ENCODE data around the gene CDC42BPB.

The CDC42BPB gene

GRCh38 chr14:103015426-103015825 lies 41.9 kb downstream of the CDC42BPB start:
- in situ Hi-C loops (cut with MboI; ENCODE audit: low sequenced_read_pairs, unreplicated experiment), result no loop called here
- TF ChIP-seq CTCF (IDR thresholded peaks at IDR 0.05; ENCODE audit: borderline replicate concordance, control extremely low read depth, extremely low read depth, insufficient read depth, missing control alignments), result no peak
- DNase-seq (ENCODE audit: low spot score), result no peak

- TF ChIP-seq CTCF (IDR thresholded peaks at IDR 0.05; ENCODE audit: borderline replicate concordance, control extremely low read depth, extremely low read depth, insufficient read depth, missing control alignments), result no peak
- no peak for DNase-seq (ENCODE audit: low spot score)
- in situ Hi-C loops (cut with MboI; ENCODE audit: low sequenced_read_pairs, unreplicated experiment), result no loop called here
These were observed 42.7 kb downstream of the CDC42BPB start for GRCh38 chr14:103014466-103015228.

DNA sequence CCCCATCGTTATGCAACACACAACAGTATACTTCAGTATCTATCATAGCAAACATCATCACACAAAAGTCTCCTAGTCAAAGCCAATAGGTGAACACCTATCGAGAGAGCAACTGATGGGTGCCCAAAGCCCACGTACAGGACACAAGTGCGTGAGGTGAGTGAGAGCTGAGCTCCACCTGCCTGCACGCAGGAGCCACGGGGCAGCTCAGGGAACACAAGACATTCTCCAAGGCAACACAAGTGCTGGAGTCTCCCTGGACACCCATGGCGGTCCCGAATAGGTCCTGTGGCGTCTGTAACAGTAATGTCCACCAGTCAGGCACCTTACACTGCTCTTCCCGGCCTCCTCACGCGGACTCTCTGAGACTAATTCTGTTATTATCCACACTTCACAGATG lies 44.3 kb downstream of the CDC42BPB start:
- no peak for TF ChIP-seq CTCF (IDR thresholded peaks at IDR 0.05; ENCODE audit: borderline replicate concordance, control extremely low read depth, extremely low read depth, insufficient read depth, missing control alignments)
- DNase-seq (ENCODE audit: low spot score), result no peak
- in situ Hi-C loops (cut with MboI; ENCODE audit: low sequenced_read_pairs, unreplicated experiment), result no loop called here

DNA sequence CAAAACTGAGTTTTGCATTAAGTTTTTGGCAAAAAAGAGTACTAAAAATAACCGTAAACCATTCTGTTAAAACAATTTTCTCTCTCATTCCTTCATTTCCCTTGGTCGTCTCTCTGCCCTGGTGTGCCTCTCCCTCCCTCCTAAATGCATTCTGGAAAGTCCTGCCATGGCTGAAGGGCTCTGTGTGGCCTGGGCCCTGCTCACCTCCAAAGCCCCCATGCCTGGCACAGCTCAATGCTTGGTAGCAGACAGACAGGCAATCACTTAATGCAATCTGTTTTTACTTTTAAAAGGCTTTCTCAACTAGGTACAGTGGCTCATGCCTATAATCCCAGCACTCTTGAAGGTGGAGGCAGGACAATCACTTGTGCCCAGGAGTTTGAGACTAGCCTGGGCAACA lies 47.8 kb downstream of the CDC42BPB start:
- in situ Hi-C loops (cut with MboI; ENCODE audit: low sequenced_read_pairs, unreplicated experiment), result no loop called here
- TF ChIP-seq CTCF (IDR thresholded peaks at IDR 0.05; ENCODE audit: borderline replicate concordance, control extremely low read depth, extremely low read depth, insufficient read depth, missing control alignments), result no peak
- DNase-seq (ENCODE audit: low spot score), result no peak

DNA sequence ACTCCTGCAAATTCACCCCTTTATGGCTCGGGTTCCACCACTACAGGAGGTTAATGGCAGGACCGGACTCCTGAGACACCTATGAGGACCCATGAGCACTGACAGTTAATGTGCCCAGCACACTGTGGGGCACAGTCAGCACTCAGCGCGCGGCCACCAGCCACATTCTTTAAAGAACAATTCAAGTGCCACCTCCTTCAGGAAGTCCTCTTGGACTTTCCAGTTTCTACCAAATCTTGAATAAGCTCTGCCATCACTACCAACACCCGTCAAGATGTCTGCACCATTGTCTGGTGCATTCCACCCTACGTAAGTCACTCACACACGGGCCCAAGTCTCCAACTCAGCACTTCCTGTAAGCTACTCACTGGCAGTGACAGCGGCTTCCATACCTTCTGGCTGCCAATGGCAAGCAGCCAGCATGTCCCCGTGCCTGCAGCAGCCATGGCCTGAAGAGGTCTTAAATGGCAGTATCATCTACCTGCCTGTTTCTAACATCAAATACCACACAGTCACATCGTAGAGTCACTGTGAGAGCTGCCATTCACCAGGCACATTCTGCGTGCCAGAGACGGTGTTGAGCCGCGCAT lies 48.5 kb downstream of the CDC42BPB start:
- in situ Hi-C loops (cut with MboI; ENCODE audit: low sequenced_read_pairs, unreplicated experiment), result no loop called here
- TF ChIP-seq CTCF (IDR thresholded peaks at IDR 0.05; ENCODE audit: borderline replicate concordance, control extremely low read depth, extremely low read depth, insufficient read depth, missing control alignments), result no peak
- DNase-seq (ENCODE audit: low spot score), result no peak

GRCh38 chr14:103008126-103008525 lies 49.2 kb downstream of the CDC42BPB start:
- in situ Hi-C loops (cut with MboI; ENCODE audit: low sequenced_read_pairs, unreplicated experiment), result no loop called here
- DNase-seq (ENCODE audit: low spot score), result no peak
- TF ChIP-seq CTCF (IDR thresholded peaks at IDR 0.05; ENCODE audit: borderline replicate concordance, control extremely low read depth, extremely low read depth, insufficient read depth, missing control alignments), result no peak

Measured in GM13976 (cell line).